Heart left ventricle (tissue), 16 donors: ENCODE measurements around the gene TRIM71. TPM values are rescaled to one million over a fixed set of nuclear protein-coding genes. Genes with fewer than 3 reads are reported as not detected.

Experiments used
- ATAC-seq, 4 donors: fragments of 200-7000 bp; cut with Tn5 transposase; one replicate each; pipeline ENCODE4 v1.9.1; 2020 to 2022; ENCODE audit warnings: moderate library complexity in 4 of 4, mild to moderate bottlenecking in 3 of 4, moderate number of reproducible peaks in 1 of 4
- DNase-seq, 5 donors: peaks; one replicate each; pipeline ENCODE4 v3.0.0-alpha.2; 2020
- H3K27ac ChIP-seq, 12 donors: fragments of 200-600 bp; sonication (generic) in 4 of 12; one replicate each; pipeline versions ENCODE4 v1.5.0 to v1.8.0; 2016 to 2022; ENCODE audit warnings: mild to moderate bottlenecking in 2 of 12
- H3K27me3 ChIP-seq, 9 donors: fragments of 200-600 bp; sonication (generic) in 2 of 9; one replicate each; pipeline versions ENCODE4 v1.5.1 to v1.8.0; 2016 to 2022; ENCODE audit warnings: mild to moderate bottlenecking in 3 of 9
- H3K36me3 ChIP-seq, 9 donors: fragments of 200-600 bp; sonication (generic) in 2 of 9; one replicate each; pipeline versions ENCODE4 v1.5.0 to v1.8.0; 2018 to 2022; ENCODE audit warnings: mild to moderate bottlenecking in 2 of 9
- H3K4me1 ChIP-seq, 12 donors: fragments of 200-600 bp; sonication (generic) in 4 of 12; one replicate each; pipeline versions ENCODE4 v1.5.0 to v1.8.0; 2016 to 2022; ENCODE audit warnings: mild to moderate bottlenecking in 3 of 12
- H3K4me3 ChIP-seq, 12 donors: fragments of 200-600 bp; sonication (generic) in 4 of 12; one replicate each; pipeline versions ENCODE4 v1.5.0 to v1.8.0; 2017 to 2022; ENCODE audit warnings: mild to moderate bottlenecking in 9 of 12, moderate library complexity in 4 of 12
- H3K9me3 ChIP-seq, 12 donors: fragments of 200-600 bp; sonication (generic) in 4 of 12; one replicate each; pipeline versions ENCODE4 v1.5.0 to v1.8.0; 2016 to 2022; ENCODE audit warnings: mild to moderate bottlenecking in 1 of 12
- CTCF ChIP-seq, 12 donors: fragments of 200-600 bp; sonication (generic) in 4 of 12; IDR thresholded peaks; one replicate each; pipeline versions ENCODE4 v1.5.0 to v1.8.0; 2018 to 2022; ENCODE audit warnings: antibody characterized with exemption in 12 of 12, mild to moderate bottlenecking in 5 of 12
- POLR2A ChIP-seq, 2 donors: fragments of 450-650 bp; IDR thresholded peaks; one replicate each; pipeline ENCODE4 v1.6.1; 2017; ENCODE audit warnings: antibody characterized with exemption in 2 of 2, mild to moderate bottlenecking in 2 of 2, moderate library complexity in 2 of 2
- WGBS, 4 donors: extraction: QIAGEN DNeasy Blood & Tissue Kit in 2 of 4; methylation state at CpG; one replicate each; pipeline versions ENCODE4 v1.1.5 to v1.1.7; 2013 to 2018; 5-methylcytosine and 5-hydroxymethylcytosine counted together
- intact Hi-C, 10 donors: fragments of 100-400 bp; cut with DNase I; formaldehyde crosslinking; loops; one replicate each; pipeline versions ENCODE4 v1.11.1 to v1.14.2; 2022
- polyA plus RNA-seq, 2 donors: library from polyadenylated mRNA; stranded (reverse); fragments of 200-250 nt; gene quantifications; one replicate each; pipeline ENCODE4 v1.2.3, GENCODE V29; 2013
- total RNA-seq, 9 donors: library from RNA; depleted of rRNA in 2 of 9; stranded (reverse); fragments of >200 nt in 2 of 9; fragmentation: NEBNext Ultra II Directional in 3 of 9; extraction: Animal tissue kit (Norgen Biotek cat#: 25700) in 3 of 9; gene quantifications; one replicate each; pipeline versions ENCODE4 v1.1.0 to v1.2.4, GENCODE V29; 2016 to 2023
- donor health status: ischemic (EF 13 %, LVEDD 7.1; RV severe dilation, severe dysfunction).
- donor health status: healthy with polysubstance abuse.
- donor health status: DM: no; HTN: yes; CAD: no.
- donor health status: DM: no; HTN: no; CAD: no.
- donor health status: ischemic (EF 25% LVEDD 6.9; RV normal size, moderate dysfunction).
- donor health status: ischemic (EF 25% LVEDD 5.7; RV mildly dilated, moderate dysfunction).
- donor health status: healthy.
- donor health status: DM: yes; HTN: yes; CAD: no.
- donor health status: ischemic (EF 35%, LVEDD 5.7; RV mildly dilated, moderate dysfunction).
- donor health status: nonischemic (EF 11% LVEDD 7.7; RV severe dilation, severe dysfunction).
- donor health status: DM: yes; HTN: yes; CAD: no.
- donor health status: PGD.
- donor health status: ischemic (EF 29% LVEDD 5.4; RV normal size, mild dysfunction).
- donor health status: nonischemic (EF 23%, LVEDD 6.1; RV moderate dilation, normal function).

Gene TRIM71
- total and polyA plus RNA-seq, 11 donors, result 0.05 TPM; not detected in 9

DNA sequence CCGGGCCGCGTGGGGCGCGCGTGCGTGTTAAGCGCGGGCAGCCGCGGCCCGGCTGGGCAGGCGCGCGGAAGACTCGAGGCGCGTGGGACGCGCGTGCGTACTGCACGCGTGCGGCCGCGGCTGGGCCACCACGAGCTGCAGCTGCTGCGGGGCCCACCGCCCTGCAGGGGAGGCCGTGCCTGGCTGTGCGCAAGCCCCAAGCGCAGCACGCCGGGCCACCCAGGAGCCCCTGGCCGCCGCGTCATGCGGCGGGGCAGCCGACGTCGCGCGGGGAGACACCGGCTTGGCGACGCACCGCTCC, 590 bp upstream of the TRIM71 start:
- no peaks in the 10 kb centered on the region for H3K9me3 ChIP-seq
- DNase-seq (no peak), ATAC-seq (no peak)
- peak overlapping the region in 11 of 12 donors; percentile 10 to 63 (median 49) for H3K4me3 ChIP-seq
- no peak for TF ChIP-seq CTCF (IDR thresholded peaks at IDR 0.05)
- TF ChIP-seq POLR2A (IDR thresholded peaks at IDR 0.05), result no peak
- intact Hi-C loops, result no loop called here
- H3K4me1 ChIP-seq, result peaks cover 0 to 35% (median 7%) of the 10 kb centered on the region in 12 donors
- no peak overlapping the region for H3K27ac ChIP-seq
- H3K36me3 ChIP-seq, result no peaks in the 10 kb centered on the region
- H3K27me3 ChIP-seq, result peaks cover 33 to 67% (median 49%) of the 10 kb centered on the region in 9 donors
- WGBS, 4 donors, result 1 to 4% (median 2%) methylated on average over 38 to 49 of the region's 49 CpGs

DNA sequence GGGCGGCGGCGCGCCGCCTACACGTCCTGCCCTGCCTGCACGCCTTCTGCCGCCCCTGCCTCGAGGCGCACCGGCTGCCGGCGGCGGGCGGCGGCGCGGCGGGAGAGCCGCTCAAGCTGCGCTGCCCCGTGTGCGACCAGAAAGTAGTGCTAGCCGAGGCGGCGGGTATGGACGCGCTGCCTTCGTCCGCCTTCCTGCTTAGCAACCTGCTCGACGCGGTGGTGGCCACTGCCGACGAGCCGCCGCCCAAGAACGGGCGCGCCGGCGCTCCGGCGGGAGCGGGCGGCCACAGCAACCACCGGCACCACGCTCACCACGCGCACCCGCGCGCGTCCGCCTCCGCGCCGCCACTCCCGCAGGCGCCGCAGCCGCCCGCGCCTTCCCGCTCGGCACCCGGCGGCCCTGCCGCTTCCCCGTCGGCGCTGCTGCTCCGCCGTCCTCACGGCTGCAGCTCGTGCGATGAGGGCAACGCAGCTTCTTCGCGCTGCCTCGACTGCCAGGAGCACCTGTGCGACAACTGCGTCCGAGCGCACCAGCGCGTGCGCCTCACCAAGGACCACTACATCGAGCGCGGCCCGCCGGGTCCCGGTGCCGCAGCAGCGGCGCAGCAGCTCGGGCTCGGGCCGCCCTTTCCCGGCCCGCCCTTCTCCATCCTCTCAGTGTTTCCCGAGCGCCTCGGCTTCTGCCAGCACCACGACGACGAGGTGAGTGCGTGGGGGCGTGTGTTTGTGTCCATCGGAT, 602 bp downstream of the TRIM71 start:
- Histone ChIP-seq H3K36me3 (no peaks in the 10 kb centered on the region), H3K4me3 (peak overlapping the region in 6 of 12 donors; percentile 8 to 63 (median 49)), H3K27ac (no peak overlapping the region), H3K27me3 (peaks cover 33 to 74% (median 50%) of the 10 kb centered on the region in 9 donors), H3K9me3 (no peaks in the 10 kb centered on the region), H3K4me1 (peaks cover 0 to 35% (median 7%) of the 10 kb centered on the region in 12 donors)
- intact Hi-C loops, result no loop called here
- DNase-seq (no peak), ATAC-seq (no peak)
- WGBS, 4 donors, result 1 to 3% (median 3%) methylated on average over 25 to 111 of the region's 111 CpGs
- TF ChIP-seq CTCF (IDR thresholded peaks at IDR 0.05) (no peak), POLR2A (IDR thresholded peaks at IDR 0.05) (no peak)

- intact Hi-C loops, result no loop called here
- no peak for TF ChIP-seq POLR2A (IDR thresholded peaks at IDR 0.05)
- TF ChIP-seq CTCF (IDR thresholded peaks at IDR 0.05), result no peak
- Histone ChIP-seq H3K9me3 (no peaks in the 10 kb centered on the region), H3K27ac (no peak overlapping the region), H3K27me3 (peaks cover 33 to 74% (median 50%) of the 10 kb centered on the region in 9 donors), H3K4me3 (peak overlapping the region in 2 of 12 donors; percentile 49 to 63), H3K4me1 (peaks cover 0 to 34% (median 7%) of the 10 kb centered on the region in 12 donors), H3K36me3 (no peaks in the 10 kb centered on the region)
- ATAC-seq (no peak), DNase-seq (no peak)
- WGBS, 4 donors, result 43 to 61% (median 47%) methylated on average over 21 to 25 of the region's 25 CpGs
Measured at GRCh38 chr3:32818970-32819511, 1.2 kb downstream of the TRIM71 start.

- Histone ChIP-seq H3K9me3 (no peaks in the 10 kb centered on the region), H3K27ac (no peak overlapping the region), H3K4me3 (no peak overlapping the region), H3K4me1 (peaks cover 0 to 34% (median 7%) of the 10 kb centered on the region in 12 donors), H3K27me3 (peaks cover 33 to 78% (median 50%) of the 10 kb centered on the region in 9 donors), H3K36me3 (no peaks in the 10 kb centered on the region)
- intact Hi-C loops, result no loop called here
- ATAC-seq (no peak), DNase-seq (no peak)
- WGBS, 4 donors, result 68 to 70% (median 69%) methylated on average over 41 of the region's 41 CpGs
- TF ChIP-seq POLR2A (IDR thresholded peaks at IDR 0.05) (no peak), CTCF (IDR thresholded peaks at IDR 0.05) (no peak)
Measured at GRCh38 chr3:32819551-32820348, 2.0 kb downstream of the TRIM71 start.
